DMS53 treated with DMSO at 0.1 percent for 48 hours (cell line): Measurements from ENCODE around the gene MON1B.

Experiments used
- DNase-seq: peaks from one replicate; lab custom pipeline; 2025; ENCODE audit not compliant: unreplicated experiment; lab: John Stamatoyannopoulos, UW

Gene MON1B

GRCh38 chr16:77195411-77195810, 4.4 kb downstream of the MON1B start:
- DNase-seq = no peak

- no peak for DNase-seq
These were observed 6.8 kb downstream of the MON1B start for GRCh38 chr16:77197747-77198146.

GRCh38 chr16:77199211-77199610, 8.2 kb downstream of the MON1B start, which contains the start of gene SYCE1L:
SYCE1L (plus strand) TSS chr16:77199408; CDS start chr16:77199452, 44 bp downstream.
- DNase-seq = no peak

- no peak for DNase-seq
These were observed 15.5 kb downstream of the MON1B start for GRCh38 chr16:77206533-77206932.

DNA sequence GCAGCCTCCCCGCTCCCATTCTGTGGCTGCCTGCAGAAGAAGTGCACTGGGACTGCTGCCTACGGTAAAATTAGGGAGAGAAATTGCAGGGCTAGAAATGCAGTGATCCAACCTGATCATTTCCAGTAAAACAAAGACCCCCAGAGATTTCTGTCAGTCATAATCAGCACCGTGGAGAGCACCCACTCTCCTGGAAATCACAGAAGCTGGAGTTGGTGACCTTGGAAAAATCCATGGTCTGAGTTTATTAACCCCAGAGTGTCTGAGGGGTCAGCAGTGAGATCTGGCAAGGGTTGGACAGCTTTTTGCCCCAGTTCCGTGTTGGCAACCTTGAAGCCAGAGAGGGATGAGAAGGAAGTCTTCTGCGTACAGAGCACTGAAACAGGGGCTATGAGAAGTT, 16.0 kb downstream of the MON1B start:
- no peak for DNase-seq

- no peak for DNase-seq
These were observed 17.4 kb downstream of the MON1B start for GRCh38 chr16:77208382-77208781.

DNA sequence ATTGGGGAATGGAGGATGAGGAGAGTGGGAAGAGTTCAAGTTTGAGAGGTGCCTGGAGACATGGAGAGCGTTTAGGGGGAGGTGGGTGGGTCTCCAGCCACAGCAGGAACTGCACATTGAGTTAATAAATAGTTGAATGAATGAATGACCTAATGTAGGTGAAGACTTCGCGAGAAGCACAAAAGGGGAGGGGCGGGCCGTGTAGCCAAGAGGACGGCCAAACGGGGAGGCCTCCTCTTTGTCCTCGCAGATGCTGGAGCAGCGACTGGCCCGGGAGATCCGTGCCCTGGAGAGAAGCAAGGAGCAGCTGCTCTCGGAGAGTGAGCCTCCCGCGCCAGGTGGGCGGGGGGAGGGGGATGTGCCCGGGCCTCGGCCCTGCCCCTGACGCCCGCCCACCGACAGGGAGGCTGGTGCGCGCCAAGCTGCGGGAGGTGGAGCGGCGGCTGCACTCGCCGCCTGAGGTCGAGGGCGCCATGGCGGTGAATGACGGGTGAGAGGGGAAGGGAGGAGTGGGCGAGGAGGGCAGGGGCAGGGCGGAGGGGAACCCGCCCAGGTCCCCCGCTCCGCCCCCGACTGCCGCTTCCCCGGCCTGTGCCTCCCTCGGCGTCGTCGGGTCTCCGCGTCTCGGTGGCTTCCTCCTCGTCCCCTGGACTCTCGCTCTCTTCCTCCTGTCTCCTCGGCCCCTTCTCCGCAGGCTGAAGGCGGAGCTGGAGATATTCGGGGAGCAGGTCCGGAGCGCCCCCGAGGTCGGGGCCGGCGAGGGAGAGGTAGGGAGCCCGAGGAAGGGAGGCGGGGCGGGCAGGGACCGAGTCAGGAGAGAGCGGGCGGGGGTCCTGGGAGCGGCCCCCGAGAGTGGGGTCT, 21.1 kb downstream of the MON1B start:
- peak; percentile 67 for DNase-seq

DNA sequence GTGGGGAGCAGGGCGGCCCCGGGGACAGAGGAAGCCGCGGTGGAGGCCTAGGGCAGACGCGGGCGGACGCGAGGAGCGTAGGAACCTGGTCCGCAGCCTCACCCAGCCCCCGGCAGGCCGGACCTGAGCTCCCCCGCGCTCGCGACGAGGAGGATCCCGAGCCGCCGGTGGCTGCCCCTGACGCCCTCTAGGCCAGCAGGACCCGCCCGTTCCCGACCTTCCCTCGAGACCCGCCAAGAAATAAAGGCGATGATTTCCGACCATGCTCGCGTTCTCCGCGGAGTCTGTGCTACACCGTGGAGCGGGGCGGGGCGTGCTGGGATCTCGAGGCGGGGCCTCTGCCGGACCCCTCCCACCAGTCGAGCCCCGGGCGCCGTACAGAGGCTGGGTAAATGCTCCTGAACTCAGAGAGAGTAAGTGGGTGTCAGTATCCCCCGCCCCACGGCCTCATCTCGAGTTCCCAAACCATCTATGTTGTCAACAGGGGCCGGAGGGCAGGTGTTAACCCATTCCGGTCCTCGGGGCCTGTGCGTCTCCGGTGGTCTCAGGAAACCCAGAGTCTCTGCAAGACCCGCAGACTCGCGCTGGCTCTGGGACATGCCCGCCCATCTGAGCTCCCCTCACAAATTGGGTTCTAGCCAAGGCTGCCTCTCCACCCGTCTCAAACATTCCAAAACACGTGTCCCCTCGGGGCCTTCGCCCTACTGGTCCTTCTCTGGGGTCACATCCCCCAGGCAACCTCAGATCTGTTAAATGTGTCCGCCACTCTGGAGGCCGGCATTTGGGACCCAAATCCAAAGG, 22.0 kb downstream of the MON1B start:
- peak; percentile 25 for DNase-seq

DNA sequence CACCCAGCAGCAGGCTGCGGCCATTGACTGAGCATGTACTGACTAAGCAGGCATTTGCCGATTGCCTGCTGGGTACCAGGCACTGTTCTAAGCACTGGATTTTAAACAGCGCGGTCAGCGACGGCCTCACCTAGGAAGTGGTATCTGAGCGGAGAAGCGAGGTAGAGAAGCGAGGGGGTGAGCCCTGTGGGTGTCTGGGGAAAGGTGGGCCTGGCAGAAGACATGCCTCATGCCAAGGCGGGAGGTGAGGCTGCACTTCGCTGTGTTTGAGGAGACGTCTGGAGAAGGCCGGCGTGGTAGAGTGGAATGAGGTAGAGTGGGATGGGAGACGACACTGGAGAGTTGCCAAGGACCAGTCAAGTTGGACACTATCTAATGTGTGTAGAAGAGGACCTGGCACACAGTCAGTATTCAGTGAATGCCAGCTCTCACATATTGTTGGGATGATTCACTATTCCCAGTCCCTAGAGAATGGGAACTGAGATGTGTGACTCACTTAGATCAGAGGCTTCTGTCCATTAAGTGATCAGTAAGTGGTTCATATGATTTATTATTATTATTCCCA, 22.6 kb downstream of the MON1B start:
- DNase-seq = no peak

DNA sequence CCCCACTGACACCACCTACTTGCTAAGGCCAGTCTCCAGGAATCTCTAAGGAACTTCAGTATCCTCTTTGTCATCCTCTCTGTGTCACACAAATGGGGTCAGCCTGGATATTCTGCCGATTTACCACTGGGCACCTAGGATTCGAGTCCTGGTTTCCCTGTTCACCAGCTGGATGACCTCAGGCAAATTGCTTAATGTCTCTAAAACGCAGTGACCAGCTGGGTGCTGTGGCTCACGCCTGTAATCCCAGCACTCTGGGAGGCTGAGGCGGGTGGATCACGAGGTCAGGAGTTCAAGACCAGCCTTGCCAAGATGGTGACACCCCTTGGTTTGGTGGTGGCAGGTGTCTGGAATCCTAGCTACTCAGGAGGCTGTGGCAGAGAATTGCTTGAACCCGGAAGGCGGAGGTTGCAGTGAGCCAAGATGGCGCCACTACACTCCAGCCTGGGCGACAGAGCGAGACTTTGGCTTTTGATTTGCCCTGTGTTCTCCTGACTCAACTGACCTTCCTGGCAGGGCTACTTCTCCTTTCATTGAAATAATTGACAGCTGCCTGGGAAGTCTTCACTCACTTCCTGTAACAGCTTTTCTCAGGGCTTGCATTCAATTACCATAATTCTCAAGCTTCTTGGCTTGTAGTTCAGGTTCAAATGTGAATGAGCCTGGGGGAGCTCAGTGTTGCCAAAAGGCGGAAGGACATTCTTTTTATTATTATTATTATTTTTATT, 23.6 kb downstream of the MON1B start:
- DNase-seq = no peak

- no peak for DNase-seq
These were observed 28.4 kb downstream of the MON1B start for GRCh38 chr16:77219437-77219836.

GRCh38 chr16:77220427-77220826, 29.4 kb downstream of the MON1B start:
- no peak for DNase-seq

GRCh38 chr16:77221482-77221881, 30.5 kb downstream of the MON1B start:
- no peak for DNase-seq

DNA sequence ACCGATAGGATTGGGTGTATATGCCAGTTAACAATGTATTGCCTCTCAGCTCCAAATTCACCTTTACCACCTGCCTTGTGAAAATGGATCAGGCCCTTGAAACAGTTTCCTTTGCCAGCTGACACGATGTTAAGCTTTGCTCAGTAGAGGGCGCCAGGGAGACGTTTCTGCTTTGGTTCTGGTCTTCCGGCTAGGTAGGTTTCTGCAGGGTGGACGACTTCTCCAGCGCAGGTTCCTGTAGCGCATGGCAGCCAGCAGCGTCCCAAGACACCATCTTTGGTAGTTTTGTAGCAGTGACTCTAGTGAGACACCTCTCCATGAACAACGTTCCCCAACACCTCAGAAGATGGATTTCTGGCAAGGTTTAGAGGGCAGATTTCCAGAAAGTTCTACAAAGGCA, 32.2 kb downstream of the MON1B start:
- no peak for DNase-seq

- no peak for DNase-seq
These were observed 34.2 kb downstream of the MON1B start for GRCh38 chr16:77225182-77225581.

GRCh38 chr16:77227745-77228144, 36.8 kb downstream of the MON1B start:
- no peak for DNase-seq

GRCh38 chr16:77231047-77231446, 40.1 kb downstream of the MON1B start:
- no peak for DNase-seq

- no peak for DNase-seq
These were observed 43.0 kb downstream of the MON1B start for GRCh38 chr16:77233799-77234519.

DNA sequence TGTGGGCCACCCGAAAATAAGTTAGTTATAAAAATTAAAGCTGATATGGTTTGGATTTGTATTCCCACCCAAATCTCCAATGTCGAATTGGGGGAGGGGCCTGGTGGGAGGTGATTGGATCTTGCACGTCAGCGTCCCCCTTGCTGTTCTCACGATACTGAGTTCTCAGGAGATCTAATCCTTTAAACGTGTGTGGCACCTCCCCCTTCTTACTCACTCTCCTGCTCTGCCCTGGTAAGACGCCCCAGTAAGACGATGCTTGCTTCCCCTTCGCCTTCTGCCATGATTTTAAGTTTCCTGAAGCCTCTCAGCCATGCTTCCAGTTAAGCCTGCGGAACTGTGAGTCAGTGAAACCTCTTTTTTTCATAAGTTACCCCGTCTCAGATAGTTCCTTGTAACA, 43.6 kb downstream of the MON1B start:
- no peak for DNase-seq

GRCh38 chr16:77236063-77236511, 45.1 kb downstream of the MON1B start:
- peak; percentile 69 for DNase-seq
